Subcutaneous adipose tissue (tissue), 4 donors: ENCODE measurements around the gene RNASEH2B. TPM values are rescaled to one million over a fixed set of nuclear protein-coding genes. Genes with fewer than 3 reads are reported as not detected.

Experiments
- CTCF ChIP-seq: fragments of 450-650 bp; IDR thresholded peaks from one replicate; pipeline ENCODE4 v1.5.1; 2016; ENCODE audit warnings: low read depth, mild to moderate bottlenecking, control low read depth, antibody characterized with exemption, moderate library complexity
- total RNA-seq, 4 donors: library from RNA; depleted of rRNA; stranded (reverse); fragments of >200 nt; gene quantifications; one replicate each; pipeline ENCODE4 v1.1.0, GENCODE V29; 2016

RNASEH2B gene
- total RNA-seq, 4 donors from 2014 or later, result 23.4 to 63.6 (median 39.0) TPM

GRCh38 chr13:50907781-50908180 is 1.8 kb upstream of the RNASEH2B start:
- TF ChIP-seq CTCF, result no peak

GRCh38 chr13:50908371-50908770 is 1.2 kb upstream of the RNASEH2B start:
- TF ChIP-seq CTCF, result no peak

DNA sequence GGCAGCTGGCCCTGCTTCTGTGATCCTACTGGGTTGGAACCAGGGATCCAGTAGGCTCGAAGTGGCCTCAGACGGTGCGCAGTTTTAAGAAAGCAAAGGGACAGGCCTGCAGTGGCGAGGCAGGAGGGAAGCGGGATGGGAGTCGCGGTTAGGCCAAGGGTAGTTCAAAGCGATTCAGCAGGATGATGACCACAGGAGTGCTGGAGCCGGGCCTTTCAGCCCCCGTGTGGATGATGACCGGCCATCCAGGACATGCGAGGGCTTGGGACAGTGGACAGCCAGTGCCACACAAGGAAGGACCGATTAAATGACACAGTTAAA is 854 bp downstream of the RNASEH2B start:
- no peak for TF ChIP-seq CTCF

GRCh38 chr13:50911081-50911631 is 1.6 kb downstream of the RNASEH2B start:
- TF ChIP-seq CTCF, result no peak

DNA sequence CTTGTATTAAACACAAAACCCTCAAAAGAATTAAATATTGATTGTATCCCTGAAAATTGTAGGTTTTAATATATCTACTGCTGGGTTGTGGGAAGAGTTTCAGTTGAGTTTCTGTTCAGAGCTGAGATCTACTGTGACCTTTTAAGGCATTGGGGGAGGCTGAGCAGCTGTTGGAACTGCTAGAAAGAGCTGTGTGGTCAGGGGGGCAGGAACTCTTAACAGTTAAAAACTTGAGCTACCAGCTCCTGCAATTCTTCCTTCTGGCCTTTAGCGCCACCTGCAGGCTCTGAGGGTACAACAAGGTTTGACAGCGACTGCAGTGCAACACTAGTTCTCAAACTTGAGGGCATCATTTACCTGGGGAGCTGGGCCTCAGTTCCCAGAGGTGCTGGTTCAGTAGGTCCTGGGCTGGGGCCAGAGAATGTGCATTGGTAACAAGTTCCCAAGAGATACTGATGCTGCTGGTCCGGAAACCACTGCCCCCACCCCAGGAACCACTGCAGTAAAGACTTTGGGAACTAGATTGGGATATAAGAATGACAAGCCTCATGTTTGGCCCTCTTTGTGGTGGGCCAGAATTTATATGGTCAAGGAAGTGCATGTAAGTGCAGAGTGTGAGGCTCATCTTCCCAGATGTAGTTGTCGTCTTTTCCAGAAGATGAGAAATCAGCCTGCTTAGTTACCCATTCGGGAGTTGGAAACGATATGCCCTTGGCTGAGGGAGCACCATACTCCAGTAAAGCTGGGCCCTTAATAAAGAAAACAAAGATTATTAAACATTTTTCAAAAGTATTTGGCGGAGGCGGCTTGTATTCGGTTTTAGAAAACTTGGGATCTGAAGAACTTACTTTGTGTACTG is 2.6 kb downstream of the RNASEH2B start:
- TF ChIP-seq CTCF, result no peak

DNA sequence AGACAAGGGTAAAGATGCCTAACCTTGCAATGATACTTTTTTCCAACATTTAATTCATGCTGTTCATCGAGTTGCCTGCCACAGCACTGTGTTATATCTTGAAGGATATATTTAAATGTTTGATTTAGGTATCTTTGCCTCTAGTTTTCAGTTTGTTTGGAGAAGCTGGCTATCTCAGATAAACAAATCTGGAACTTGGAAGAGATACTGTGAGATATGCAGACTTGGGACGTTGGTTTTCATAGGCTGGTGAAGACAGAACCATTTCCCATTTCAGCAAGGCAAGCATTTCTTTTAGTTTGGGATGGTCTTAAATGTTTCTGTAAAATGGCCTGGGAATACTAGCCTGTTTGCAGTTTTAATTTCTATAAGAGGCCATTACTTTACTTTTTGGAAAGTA is 3.3 kb downstream of the RNASEH2B start:
- no peak for TF ChIP-seq CTCF

- TF ChIP-seq CTCF, result no peak
Measured at GRCh38 chr13:50914176-50914700, 4.6 kb downstream of the RNASEH2B start.
